ENCODE results near the gene KCNJ6. TPM values are rescaled to one million over a fixed set of nuclear protein-coding genes. Genes with fewer than 3 reads are reported as not detected.

The KCNJ6 gene
- total RNA-seq, 1 experiment from 2014 or later = not detected

- TF ChIP-seq ZBTB33 (IDR thresholded peaks at IDR 0.05; ENCODE audit: extremely low read depth, insufficient replicate concordance, low read length) (no peak), SIN3A (IDR thresholded peaks at IDR 0.05; ENCODE audit: low read depth) (no peak)
Measured at GRCh38 chr21:37561506-37561905, 354.8 kb downstream of the KCNJ6 start (continued).

GRCh38 chr21:37560385-37560784 lies 355.9 kb downstream of the KCNJ6 start:
- DNase-seq (ENCODE audit: low read depth, low spot score) (no peak), ATAC-seq (no peak)
- no peak overlapping the region for H3K4me2 ChIP-seq (ENCODE audit: low read length)
- TF ChIP-seq ZBTB33 (IDR thresholded peaks at IDR 0.05; ENCODE audit: extremely low read depth, insufficient replicate concordance, low read length) = no peak
- no peak for TF ChIP-seq MAX (IDR thresholded peaks at IDR 0.05)
- TF ChIP-seq EGR1 (IDR thresholded peaks at IDR 0.05; ENCODE audit: low read depth) = no peak
- TF ChIP-seq SIN3A (IDR thresholded peaks at IDR 0.05; ENCODE audit: low read depth) = no peak
- no peak for TF ChIP-seq CTCF (IDR thresholded peaks at IDR 0.05 in 2 of 3, conservative IDR thresholded peaks at IDR 0.05 in 1 of 3; ENCODE audit: borderline replicate concordance in 1 of 3, insufficient read depth in 1 of 3, low read depth in 2 of 3, low read length in 2 of 3)
- no peak for TF ChIP-seq SP1 (IDR thresholded peaks at IDR 0.05; ENCODE audit: low read depth)
- TF ChIP-seq TCF7L2 (IDR thresholded peaks at IDR 0.05; ENCODE audit: borderline replicate concordance, extremely low read depth, insufficient read depth, insufficient read length) = no peak
- TF ChIP-seq ZNF274 (IDR thresholded peaks at IDR 0.05; ENCODE audit: low read depth, low read length) = no peak
- TF ChIP-seq FOSL1 (IDR thresholded peaks at IDR 0.05; ENCODE audit: low read depth) = no peak
- no peak for TF ChIP-seq RAD21 (IDR thresholded peaks at IDR 0.05; ENCODE audit: low read depth)
- no peak for TF ChIP-seq ATF3 (IDR thresholded peaks at IDR 0.05)
- TF ChIP-seq EZH2 (IDR thresholded peaks at IDR 0.05) = no peak
- no peak overlapping the region for H3K27ac ChIP-seq (ENCODE audit: low read depth, low read length)
- RAD21 ChIA-PET (ENCODE audit: low non-redundant PET in 1 of 2, low total read pairs in 2 of 2, uncharacterized antibody in 2 of 2, unreplicated experiment in 2 of 2) = no interaction called here
- intact Hi-C loops (cut with micrococcal nuclease) = no loop called here
- POLR2A ChIA-PET = no interaction called here
- CTCF ChIA-PET = no interaction called here
- H3K36me3 ChIP-seq (ENCODE audit: control insufficient read depth in 1 of 2, insufficient read depth in 2 of 2, low read length in 2 of 2) = no peaks in the 10 kb centered on the region
- no peak overlapping the region for H3K4me3 ChIP-seq (replicated peaks in 1 of 2; ENCODE audit: low read depth in 1 of 2, low read length in 2 of 2)
- no peak overlapping the region for H3K9ac ChIP-seq (ENCODE audit: low read length)
- H3K4me1 ChIP-seq (ENCODE audit: control insufficient read depth in 1 of 2, insufficient read depth in 2 of 2, low read length in 2 of 2) = peaks cover 12 to 24% of the 10 kb centered on the region in 2 experiments
- no peaks in the 10 kb centered on the region for H4K20me1 ChIP-seq (ENCODE audit: insufficient read depth)
- peaks cover 0 to 5% of the 10 kb centered on the region in 2 experiments; a peak in 1 of 4 replicates for H3K9me3 ChIP-seq (ENCODE audit: control insufficient read depth in 1 of 2, insufficient read depth in 1 of 2, low read depth in 1 of 2, low read length in 2 of 2)
- H3K27me3 ChIP-seq (ENCODE audit: insufficient read depth, low read length) = no peaks in the 10 kb centered on the region
- no peak overlapping the region for H2AFZ ChIP-seq (ENCODE audit: low read depth, low read length, poor library complexity, severe bottlenecking)
- H3K9me2 ChIP-seq (ENCODE audit: insufficient read depth) = no peaks in the 10 kb centered on the region
- no TSS peak for BruUV-seq (replicated peaks)
- H3K79me2 ChIP-seq (ENCODE audit: insufficient read depth, low read length) = no peaks in the 10 kb centered on the region

Measured in HCT116 (cell line).